Caco-2 (cell line): ENCODE results near the gene F5. TPM values are rescaled to one million over a fixed set of nuclear protein-coding genes. Genes with fewer than 3 reads are reported as not detected.
A peak's percentile ranks its signal among the peaks of the same experiment; 100 is the strongest.

Experiments used
- BruUV-seq: library from RNA; stranded (reverse); fragments of 400-500 nt; replicated peaks from 2 replicates; lab custom pipeline; 2021; lab: Mats Ljungman, UMichigan
- CTCF ChIA-PET: fragments of 300-600 bp; sonication (Branson Sonifier 250); formaldehyde crosslinking; loops from one replicate; lab custom pipeline; 2022; ENCODE audit warnings: antibody characterized with exemption; lab: Charles Lee
- POLR2A ChIA-PET: fragments of 300-600 bp; sonication (Branson Sonifier 250); formaldehyde crosslinking; loops from one replicate; lab custom pipeline; 2022; ENCODE audit warnings: antibody characterized with exemption; lab: Charles Lee
- DNase-seq, 2 experiments: peaks; one replicate each; pipeline versions ENCODE4 v3.0.0 to v3.0.0-alpha.2; 2020 to 2022
- H3K27me3 ChIP-seq: replicated peaks from 2 replicates; pipeline ENCODE4 v1.6.0; 2011; ENCODE audit warnings: low read length; ENCODE audit not compliant: control insufficient read depth, insufficient read depth
- H3K36me3 ChIP-seq: 2 replicates; pipeline ENCODE4 v1.5.1; 2011; ENCODE audit warnings: low read length; ENCODE audit not compliant: control insufficient read depth, insufficient read depth
- H3K4me1 ChIP-seq: fragments of 250-450 bp; sonication (Bioruptor Pico); 2 replicates; pipeline ENCODE4 v1.5.1; 2020; ENCODE audit warnings: mild to moderate bottlenecking
- H3K4me3 ChIP-seq: 2 replicates; pipeline ENCODE4 v1.5.1; 2011; ENCODE audit warnings: low read depth, mild to moderate bottlenecking, control low read depth, low read length
- H3K9me3 ChIP-seq: fragments of 250-450 bp; sonication (Bioruptor Pico); 2 replicates; pipeline ENCODE4 v1.5.1; 2020; ENCODE audit warnings: mild to moderate bottlenecking, moderate library complexity
- H3K27ac Mint-ChIP-seq: one replicate; pipeline ENCODE4 v1.8.0; 2022; ENCODE audit warnings: mixed read lengths; ENCODE audit not compliant: unreplicated experiment
- H3K27me3 Mint-ChIP-seq: one replicate; pipeline ENCODE4 v1.8.0; 2022; ENCODE audit warnings: mixed read lengths; ENCODE audit not compliant: insufficient read depth, unreplicated experiment
- H3K36me3 Mint-ChIP-seq: one replicate; pipeline ENCODE4 v1.8.0; 2022; ENCODE audit warnings: mild to moderate bottlenecking, mixed read lengths; ENCODE audit not compliant: insufficient read depth, unreplicated experiment
- H3K4me1 Mint-ChIP-seq: one replicate; pipeline ENCODE4 v1.8.0; 2022; ENCODE audit warnings: low read depth, mixed read lengths; ENCODE audit not compliant: unreplicated experiment
- H3K4me3 Mint-ChIP-seq: one replicate; pipeline ENCODE4 v1.8.0; 2022; ENCODE audit warnings: mild to moderate bottlenecking, moderate library complexity, mixed read lengths; ENCODE audit not compliant: unreplicated experiment
- H3K9me3 Mint-ChIP-seq: one replicate; pipeline ENCODE4 v1.8.0; 2022; ENCODE audit warnings: mixed read lengths; ENCODE audit not compliant: unreplicated experiment
- intact Hi-C: fragments of 100-400 bp; cut with micrococcal nuclease; formaldehyde crosslinking; loops from one replicate; pipeline ENCODE4 v1.10.0; 2022; ENCODE audit not compliant: unreplicated experiment
- total RNA-seq: library from RNA; stranded (reverse); gene quantifications from 2 replicates; pipeline ENCODE4 v1.2.3, GENCODE V29; 2022
- TF ChIP-seq, protein P1 (sequence below), 2 experiments: fragments of 200-600 bp in 1 of 2; IDR thresholded peaks; 1 replicate in 1 of 2; 2 replicates in 1 of 2; pipeline versions ENCODE4 v1.5.1 to v1.8.0; 2011 to 2022; ENCODE audit warnings: antibody characterized with exemption in 1 of 2, control low read depth in 1 of 2, inconsistent platforms in 1 of 2, low read depth in 1 of 2, low read length in 1 of 2, mild to moderate bottlenecking in 1 of 2, moderate library complexity in 1 of 2; ENCODE audit not compliant: insufficient read depth in 1 of 2, severe bottlenecking in 1 of 2, unreplicated experiment in 1 of 2

The F5 gene
- total RNA-seq, 1 experiment from 2014 or later: 0.50 TPM

DNA sequence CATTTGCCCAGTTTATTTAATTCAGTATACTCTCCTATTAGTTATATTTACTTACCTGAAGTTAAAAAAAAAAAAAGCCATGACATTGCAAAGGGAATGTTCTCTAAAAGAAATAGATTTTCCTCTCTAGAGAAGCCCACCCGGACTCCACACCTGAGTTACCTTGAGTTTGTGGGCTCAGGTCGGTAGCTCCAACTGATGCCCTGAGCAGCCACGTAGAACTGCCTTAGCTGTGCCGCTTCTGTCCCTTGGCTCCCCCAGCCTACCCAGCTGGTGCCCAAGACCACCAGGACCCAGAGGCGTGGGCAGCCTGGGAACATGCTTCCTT is 250 bp downstream of the F5 start:
- ChIA-PET POLR2A (no interaction called here), CTCF (interaction anchor here (0.6 to 1.6 kb wide), 7 partner anchors 20 to 224 kb away, joined by 3 to 11 read pairs (median 7); no protein-coding TSS in a partner anchor)
- H3K27me3 Mint-ChIP-seq: no peaks in the 10 kb centered on the region
- BruUV-seq: no TSS peak
- peaks cover 5% of the 10 kb centered on the region for H3K4me1 Mint-ChIP-seq
- no peaks in the 10 kb centered on the region for H3K36me3 Mint-ChIP-seq
- Histone ChIP-seq H3K27me3 (no peaks in the 10 kb centered on the region), H3K4me3 (peak overlapping the region; percentile 23; the same call in 1 of the 2 replicates), H3K4me1 (peaks cover 6% of the 10 kb centered on the region; the same call in 1 of the 2 replicates), H3K36me3 (no peaks in the 10 kb centered on the region), H3K9me3 (no peaks in the 10 kb centered on the region)
- H3K27ac Mint-ChIP-seq: no peak overlapping the region
- no peaks in the 10 kb centered on the region for H3K9me3 Mint-ChIP-seq
- intact Hi-C loops: loop anchor here (1.0 kb wide), 1 partner anchor 36 kb away; no protein-coding TSS in a partner anchor
- TF ChIP-seq, protein P1, sequence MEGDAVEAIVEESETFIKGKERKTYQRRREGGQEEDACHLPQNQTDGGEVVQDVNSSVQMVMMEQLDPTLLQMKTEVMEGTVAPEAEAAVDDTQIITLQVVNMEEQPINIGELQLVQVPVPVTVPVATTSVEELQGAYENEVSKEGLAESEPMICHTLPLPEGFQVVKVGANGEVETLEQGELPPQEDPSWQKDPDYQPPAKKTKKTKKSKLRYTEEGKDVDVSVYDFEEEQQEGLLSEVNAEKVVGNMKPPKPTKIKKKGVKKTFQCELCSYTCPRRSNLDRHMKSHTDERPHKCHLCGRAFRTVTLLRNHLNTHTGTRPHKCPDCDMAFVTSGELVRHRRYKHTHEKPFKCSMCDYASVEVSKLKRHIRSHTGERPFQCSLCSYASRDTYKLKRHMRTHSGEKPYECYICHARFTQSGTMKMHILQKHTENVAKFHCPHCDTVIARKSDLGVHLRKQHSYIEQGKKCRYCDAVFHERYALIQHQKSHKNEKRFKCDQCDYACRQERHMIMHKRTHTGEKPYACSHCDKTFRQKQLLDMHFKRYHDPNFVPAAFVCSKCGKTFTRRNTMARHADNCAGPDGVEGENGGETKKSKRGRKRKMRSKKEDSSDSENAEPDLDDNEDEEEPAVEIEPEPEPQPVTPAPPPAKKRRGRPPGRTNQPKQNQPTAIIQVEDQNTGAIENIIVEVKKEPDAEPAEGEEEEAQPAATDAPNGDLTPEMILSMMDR (IDR thresholded peaks at IDR 0.05; ENCODE audit: insufficient read depth in 1 of 2, low read depth in 1 of 2, low read length in 1 of 2, severe bottlenecking in 1 of 2, unreplicated experiment in 1 of 2): no peak
- H3K4me3 Mint-ChIP-seq: peak overlapping the region; percentile 54
- DNase-seq: no peak

DNA sequence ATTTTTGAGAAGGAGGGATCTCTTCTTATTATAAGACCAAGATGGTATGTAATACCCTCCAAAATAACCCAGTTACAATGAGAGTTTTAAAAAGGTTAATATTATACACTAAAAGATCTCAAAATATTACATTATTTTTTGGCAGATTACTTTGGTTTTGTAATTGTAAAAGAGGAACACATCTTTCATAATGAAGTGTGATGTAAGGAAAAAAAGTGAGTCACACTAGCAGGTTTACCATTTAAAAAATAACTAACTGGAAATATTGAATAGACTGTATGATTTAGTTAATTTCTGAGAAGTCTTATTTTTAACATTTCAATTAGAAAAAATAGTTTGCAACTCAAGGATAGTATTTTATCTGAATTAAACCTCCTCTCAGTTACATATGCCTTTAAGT is 1.1 kb downstream of the F5 start:
- Mint-ChIP-seq H3K36me3 (no peaks in the 10 kb centered on the region), H3K9me3 (no peaks in the 10 kb centered on the region), H3K27ac (no peak overlapping the region), H3K4me1 (peaks cover 5% of the 10 kb centered on the region), H3K27me3 (no peaks in the 10 kb centered on the region), H3K4me3 (no peak overlapping the region)
- DNase-seq: no peak
- intact Hi-C loops: no loop called here
- no TSS peak for BruUV-seq
- H3K4me3 ChIP-seq: no peak overlapping the region
- H3K4me1 ChIP-seq: peaks cover 6% of the 10 kb centered on the region; the same call in 1 of the 2 replicates
- H3K27me3 ChIP-seq: no peaks in the 10 kb centered on the region
- ChIA-PET POLR2A (no interaction called here), CTCF (no interaction called here)
- TF ChIP-seq, protein P1 (IDR thresholded peaks at IDR 0.05; ENCODE audit: insufficient read depth in 1 of 2, low read depth in 1 of 2, low read length in 1 of 2, severe bottlenecking in 1 of 2, unreplicated experiment in 1 of 2): no peak
- no peaks in the 10 kb centered on the region for H3K9me3 ChIP-seq
- H3K36me3 ChIP-seq: no peaks in the 10 kb centered on the region

DNA sequence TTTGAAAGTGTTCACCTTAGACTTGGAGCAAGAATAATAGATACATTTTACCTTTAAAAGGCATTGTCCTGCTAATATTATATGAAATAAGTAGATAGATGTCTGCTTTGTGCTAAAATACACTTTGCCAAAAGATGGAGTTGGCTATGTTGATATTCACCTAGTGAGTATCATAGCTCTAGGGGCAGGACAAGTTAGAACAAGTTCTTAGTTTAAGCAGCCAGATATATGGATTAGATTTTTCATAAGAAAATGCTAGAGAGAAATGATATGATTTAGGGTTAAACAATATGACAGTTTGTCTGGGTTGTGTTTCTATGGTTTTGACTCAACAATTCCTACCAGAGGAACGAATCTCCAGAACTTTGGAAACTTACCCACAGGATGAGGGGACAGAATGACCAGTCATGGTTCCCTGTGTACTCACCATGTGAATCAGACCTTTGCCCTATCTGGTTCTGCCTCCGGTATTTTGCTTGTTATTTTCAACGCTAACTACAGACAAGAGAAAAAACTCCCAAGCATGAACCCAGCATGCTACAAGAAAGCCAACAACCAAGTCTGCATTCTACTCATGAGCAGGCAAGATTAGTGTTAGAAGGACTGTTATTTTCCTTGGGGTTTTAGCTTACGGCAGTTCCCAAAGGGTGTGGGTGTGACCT is 1.7 kb downstream of the F5 start:
- BruUV-seq: no TSS peak
- H3K9me3 ChIP-seq: no peaks in the 10 kb centered on the region
- POLR2A ChIA-PET: no interaction called here
- CTCF ChIA-PET: no interaction called here
- Mint-ChIP-seq H3K4me3 (no peak overlapping the region), H3K27ac (no peak overlapping the region), H3K9me3 (no peaks in the 10 kb centered on the region), H3K36me3 (no peaks in the 10 kb centered on the region), H3K4me1 (peaks cover 5% of the 10 kb centered on the region), H3K27me3 (no peaks in the 10 kb centered on the region)
- intact Hi-C loops: no loop called here
- TF ChIP-seq, protein P1 (IDR thresholded peaks at IDR 0.05; ENCODE audit: insufficient read depth in 1 of 2, low read depth in 1 of 2, low read length in 1 of 2, severe bottlenecking in 1 of 2, unreplicated experiment in 1 of 2): no peak
- H3K27me3 ChIP-seq: no peaks in the 10 kb centered on the region
- peaks cover 6% of the 10 kb centered on the region; the same call in 1 of the 2 replicates for H3K4me1 ChIP-seq
- H3K4me3 ChIP-seq: no peak overlapping the region
- no peak for DNase-seq
- no peaks in the 10 kb centered on the region for H3K36me3 ChIP-seq
